GM19240 (cell line): ENCODE measurements around the gene GRIN3B.
A peak's percentile ranks its signal among the peaks of the same experiment; 100 is the strongest.

Experiments
- DNase-seq: peaks from one replicate; pipeline ENCODE4 v3.0.0; 2011; ENCODE audit warnings: low spot score; ENCODE audit not compliant: insufficient read length

GRIN3B gene

GRCh38 chr19:1041272-1041834 lies 41.1 kb downstream of the GRIN3B start:
- no peak for DNase-seq

GRCh38 chr19:1041835-1042685 lies 41.8 kb downstream of the GRIN3B start:
- no peak for DNase-seq

GRCh38 chr19:1042689-1043511 lies 42.7 kb downstream of the GRIN3B start:
- no peak for DNase-seq

GRCh38 chr19:1045247-1045603 lies 45.0 kb downstream of the GRIN3B start:
- peak; percentile 57 for DNase-seq

GRCh38 chr19:1046117-1046626 lies 46.0 kb downstream of the GRIN3B start:
- no peak for DNase-seq

- DNase-seq = no peak
These were observed 46.8 kb downstream of the GRIN3B start for GRCh38 chr19:1046836-1047695.

- DNase-seq = no peak
These were observed 47.5 kb downstream of the GRIN3B start for GRCh38 chr19:1047696-1048147.

- DNase-seq = no peak
These were observed 48.9 kb downstream of the GRIN3B start for GRCh38 chr19:1049106-1049505.

GRCh38 chr19:1049800-1050199 lies 49.6 kb downstream of the GRIN3B start:
- DNase-seq = no peak

GRCh38 chr19:1050989-1051788 lies 51.0 kb downstream of the GRIN3B start:
- no peak for DNase-seq

- no peak for DNase-seq
These were observed 51.6 kb downstream of the GRIN3B start for GRCh38 chr19:1051791-1052190.

- no peak for DNase-seq
These were observed 52.2 kb downstream of the GRIN3B start for GRCh38 chr19:1052349-1052975.

- no peak for DNase-seq
These were observed 53.2 kb downstream of the GRIN3B start for GRCh38 chr19:1053176-1054101.

GRCh38 chr19:1054102-1055027 lies 54.1 kb downstream of the GRIN3B start:
- no peak for DNase-seq

GRCh38 chr19:1055028-1055425 lies 54.8 kb downstream of the GRIN3B start:
- DNase-seq = no peak

- DNase-seq = no peak
These were observed 55.8 kb downstream of the GRIN3B start for GRCh38 chr19:1055886-1056620.
